Measurements from ENCODE around the gene BTBD10.
"Not testable (repeated sequence)": the region's sequence is repeated elsewhere in the genome, so short reads cannot be mapped to it uniquely, and the experiment has no call there.

The BTBD10 gene

GRCh38 chr11:13438291-13438690 lies 24.7 kb downstream of the BTBD10 start:
- Histone ChIP-seq H3K36me3 (ENCODE audit: control insufficient read depth, low read depth, low read length) (no peaks in the 10 kb centered on the region), H3K9ac (ENCODE audit: low read length) (no peak overlapping the region), H3K4me3 (ENCODE audit: low read length) (no peak overlapping the region), H3K27me3 (ENCODE audit: control insufficient read depth, insufficient read depth, low read length) (no peaks in the 10 kb centered on the region), H3K27ac (ENCODE audit: low read length) (no peak overlapping the region), H3K9me3 (ENCODE audit: control insufficient read depth, low read depth, low read length) (no peaks in the 10 kb centered on the region), H3K4me1 (ENCODE audit: control insufficient read depth, low read depth, low read length) (peaks cover 31% of the 10 kb centered on the region)

GRCh38 chr11:13436836-13437235 lies 26.2 kb downstream of the BTBD10 start:
- not testable (repeated sequence) for H3K27me3 ChIP-seq (ENCODE audit: control insufficient read depth, insufficient read depth, low read length); H3K9ac ChIP-seq (ENCODE audit: low read length); H3K9me3 ChIP-seq (ENCODE audit: control insufficient read depth, low read depth, low read length); H3K36me3 ChIP-seq (ENCODE audit: control insufficient read depth, low read depth, low read length); H3K4me3 ChIP-seq (ENCODE audit: low read length); H3K27ac ChIP-seq (ENCODE audit: low read length)
- H3K4me1 ChIP-seq (ENCODE audit: control insufficient read depth, low read depth, low read length) = peaks cover 31% of the 10 kb centered on the region

- Histone ChIP-seq H3K4me1 (ENCODE audit: control insufficient read depth, low read depth, low read length) (peaks cover 28% of the 10 kb centered on the region), H3K36me3 (ENCODE audit: control insufficient read depth, low read depth, low read length) (no peaks in the 10 kb centered on the region), H3K27ac (ENCODE audit: low read length) (peak overlapping the region; percentile 86), H3K9ac (ENCODE audit: low read length) (peak overlapping the region; percentile 65), H3K4me3 (ENCODE audit: low read length) (peak overlapping the region; percentile 27), H3K27me3 (ENCODE audit: control insufficient read depth, insufficient read depth, low read length) (no peaks in the 10 kb centered on the region), H3K9me3 (ENCODE audit: control insufficient read depth, low read depth, low read length) (no peaks in the 10 kb centered on the region)
These were observed 28.5 kb downstream of the BTBD10 start for GRCh38 chr11:13434247-13435205.

- Histone ChIP-seq H3K9ac (ENCODE audit: low read length) (no peak overlapping the region), H3K4me1 (ENCODE audit: control insufficient read depth, low read depth, low read length) (peaks cover 27% of the 10 kb centered on the region), H3K27me3 (ENCODE audit: control insufficient read depth, insufficient read depth, low read length) (no peaks in the 10 kb centered on the region), H3K4me3 (ENCODE audit: low read length) (no peak overlapping the region), H3K9me3 (ENCODE audit: control insufficient read depth, low read depth, low read length) (peaks cover 10% of the 10 kb centered on the region), H3K36me3 (ENCODE audit: control insufficient read depth, low read depth, low read length) (no peaks in the 10 kb centered on the region), H3K27ac (ENCODE audit: low read length) (no peak overlapping the region)
These were observed 29.6 kb downstream of the BTBD10 start for GRCh38 chr11:13433437-13433836.

GRCh38 chr11:13429836-13430235 lies 33.2 kb downstream of the BTBD10 start:
- Histone ChIP-seq H3K4me3 (ENCODE audit: low read length) (no peak overlapping the region), H3K36me3 (ENCODE audit: control insufficient read depth, low read depth, low read length) (no peaks in the 10 kb centered on the region), H3K4me1 (ENCODE audit: control insufficient read depth, low read depth, low read length) (peaks cover 8% of the 10 kb centered on the region), H3K9ac (ENCODE audit: low read length) (no peak overlapping the region), H3K9me3 (ENCODE audit: control insufficient read depth, low read depth, low read length) (peaks cover 22% of the 10 kb centered on the region), H3K27ac (ENCODE audit: low read length) (no peak overlapping the region), H3K27me3 (ENCODE audit: control insufficient read depth, insufficient read depth, low read length) (no peaks in the 10 kb centered on the region)

GRCh38 chr11:13429288-13429687 lies 33.7 kb downstream of the BTBD10 start:
- H3K36me3 ChIP-seq (ENCODE audit: control insufficient read depth, low read depth, low read length) = no peaks in the 10 kb centered on the region
- H3K27me3 ChIP-seq (ENCODE audit: control insufficient read depth, insufficient read depth, low read length) = no peaks in the 10 kb centered on the region
- H3K4me1 ChIP-seq (ENCODE audit: control insufficient read depth, low read depth, low read length) = peaks cover 2% of the 10 kb centered on the region
- H3K9me3 ChIP-seq (ENCODE audit: control insufficient read depth, low read depth, low read length) = peaks cover 22% of the 10 kb centered on the region
- H3K4me3 ChIP-seq (ENCODE audit: low read length) = no peak overlapping the region
- H3K27ac ChIP-seq (ENCODE audit: low read length) = no peak overlapping the region
- no peak overlapping the region for H3K9ac ChIP-seq (ENCODE audit: low read length)

- peaks cover 22% of the 10 kb centered on the region for H3K9me3 ChIP-seq (ENCODE audit: control insufficient read depth, low read depth, low read length)
- H3K36me3 ChIP-seq (ENCODE audit: control insufficient read depth, low read depth, low read length) = no peaks in the 10 kb centered on the region
- H3K4me3 ChIP-seq (ENCODE audit: low read length) = no peak overlapping the region
These were observed 35.6 kb downstream of the BTBD10 start for GRCh38 chr11:13427440-13427839.

GRCh38 chr11:13423372-13423771 lies 39.6 kb downstream of the BTBD10 start:
- Histone ChIP-seq H3K4me1 (ENCODE audit: control insufficient read depth, low read depth, low read length) (no peaks in the 10 kb centered on the region), H3K27me3 (ENCODE audit: control insufficient read depth, insufficient read depth, low read length) (no peaks in the 10 kb centered on the region), H3K9ac (ENCODE audit: low read length) (no peak overlapping the region), H3K27ac (ENCODE audit: low read length) (no peak overlapping the region), H3K4me3 (ENCODE audit: low read length) (no peak overlapping the region), H3K9me3 (ENCODE audit: control insufficient read depth, low read depth, low read length) (peaks cover 11% of the 10 kb centered on the region), H3K36me3 (ENCODE audit: control insufficient read depth, low read depth, low read length) (no peaks in the 10 kb centered on the region)

More at GRCh38 chr11:13427440-13427839, 35.6 kb downstream of the BTBD10 start:
- Histone ChIP-seq H3K9ac (ENCODE audit: low read length) (no peak overlapping the region), H3K27me3 (ENCODE audit: control insufficient read depth, insufficient read depth, low read length) (no peaks in the 10 kb centered on the region), H3K4me1 (ENCODE audit: control insufficient read depth, low read depth, low read length) (no peaks in the 10 kb centered on the region), H3K27ac (ENCODE audit: low read length) (no peak overlapping the region)

- Histone ChIP-seq H3K27me3 (ENCODE audit: control insufficient read depth, insufficient read depth, low read length) (no peaks in the 10 kb centered on the region), H3K36me3 (ENCODE audit: control insufficient read depth, low read depth, low read length) (no peaks in the 10 kb centered on the region)
These were observed 41.5 kb downstream of the BTBD10 start for GRCh38 chr11:13421561-13421960.

GRCh38 chr11:13415201-13415600 lies 47.8 kb downstream of the BTBD10 start:
- no peaks in the 10 kb centered on the region for H3K4me1 ChIP-seq (ENCODE audit: control insufficient read depth, low read depth, low read length)
- peaks cover 10% of the 10 kb centered on the region for H3K36me3 ChIP-seq (ENCODE audit: control insufficient read depth, low read depth, low read length)
- H3K4me3 ChIP-seq (ENCODE audit: low read length) = no peak overlapping the region
- no peaks in the 10 kb centered on the region for H3K27me3 ChIP-seq (ENCODE audit: control insufficient read depth, insufficient read depth, low read length)
- no peak overlapping the region for H3K9ac ChIP-seq (ENCODE audit: low read length)
- H3K9me3 ChIP-seq (ENCODE audit: control insufficient read depth, low read depth, low read length) = no peaks in the 10 kb centered on the region
- H3K27ac ChIP-seq (ENCODE audit: low read length) = no peak overlapping the region

More at GRCh38 chr11:13421561-13421960, 41.5 kb downstream of the BTBD10 start:
- no peak overlapping the region for H3K9ac ChIP-seq (ENCODE audit: low read length)
- no peak overlapping the region for H3K27ac ChIP-seq (ENCODE audit: low read length)
- no peaks in the 10 kb centered on the region for H3K9me3 ChIP-seq (ENCODE audit: control insufficient read depth, low read depth, low read length)
- no peaks in the 10 kb centered on the region for H3K4me1 ChIP-seq (ENCODE audit: control insufficient read depth, low read depth, low read length)
- H3K4me3 ChIP-seq (ENCODE audit: low read length) = no peak overlapping the region

- no peak overlapping the region for H3K27ac ChIP-seq (ENCODE audit: low read length)
- H3K9ac ChIP-seq (ENCODE audit: low read length) = no peak overlapping the region
- H3K4me1 ChIP-seq (ENCODE audit: control insufficient read depth, low read depth, low read length) = no peaks in the 10 kb centered on the region
- no peak overlapping the region for H3K4me3 ChIP-seq (ENCODE audit: low read length)
- H3K27me3 ChIP-seq (ENCODE audit: control insufficient read depth, insufficient read depth, low read length) = no peaks in the 10 kb centered on the region
- H3K36me3 ChIP-seq (ENCODE audit: control insufficient read depth, low read depth, low read length) = peaks cover 3% of the 10 kb centered on the region
- peaks cover 6% of the 10 kb centered on the region for H3K9me3 ChIP-seq (ENCODE audit: control insufficient read depth, low read depth, low read length)
These were observed 57.8 kb downstream of the BTBD10 start for GRCh38 chr11:13405220-13405619.

GRCh38 chr11:13398335-13398734 lies 64.7 kb downstream of the BTBD10 start:
- not testable (repeated sequence) for H3K36me3 ChIP-seq (ENCODE audit: control insufficient read depth, low read depth, low read length); H3K27ac ChIP-seq (ENCODE audit: low read length); H3K9me3 ChIP-seq (ENCODE audit: control insufficient read depth, low read depth, low read length); H3K4me1 ChIP-seq (ENCODE audit: control insufficient read depth, low read depth, low read length); H3K27me3 ChIP-seq (ENCODE audit: control insufficient read depth, insufficient read depth, low read length); H3K9ac ChIP-seq (ENCODE audit: low read length); H3K4me3 ChIP-seq (ENCODE audit: low read length)

Measured in iPS-18a (cell line).